GM19035 (cell line): ENCODE results near the gene OR11A1.
"Not testable (repeated sequence)": the region's sequence is repeated elsewhere in the genome, so short reads cannot be mapped to it uniquely, and the experiment has no call there.

Source experiments
- ATAC-seq: cut with Tn5 transposase; IDR thresholded peaks from one replicate; pipeline ENCODE4 v1.9.1; 2021; ENCODE audit not compliant: unreplicated experiment

Gene OR11A1

GRCh38 chr6:29479560-29479959 is 22.7 kb upstream of the OR11A1 start:
- no peak for ATAC-seq

DNA sequence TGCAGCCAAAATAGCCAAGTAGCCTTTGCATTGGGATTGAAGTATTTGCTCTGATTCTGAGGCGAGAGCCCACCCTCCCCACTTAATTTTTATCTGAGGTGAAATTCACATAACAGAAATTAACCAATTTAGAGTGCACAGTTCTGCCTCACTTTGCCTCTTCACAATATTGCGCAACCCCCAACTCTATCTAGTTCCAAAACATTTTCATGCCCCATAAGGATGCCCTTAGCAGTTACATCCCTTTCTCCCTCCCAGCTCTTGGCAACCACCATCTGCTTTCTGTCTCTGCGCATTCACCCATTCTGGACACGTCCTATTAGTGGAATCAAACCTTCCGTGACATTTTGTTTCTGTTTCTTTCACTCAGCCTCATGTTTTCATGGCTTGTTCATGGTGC is 21.9 kb upstream of the OR11A1 start:
- ATAC-seq: no peak

DNA sequence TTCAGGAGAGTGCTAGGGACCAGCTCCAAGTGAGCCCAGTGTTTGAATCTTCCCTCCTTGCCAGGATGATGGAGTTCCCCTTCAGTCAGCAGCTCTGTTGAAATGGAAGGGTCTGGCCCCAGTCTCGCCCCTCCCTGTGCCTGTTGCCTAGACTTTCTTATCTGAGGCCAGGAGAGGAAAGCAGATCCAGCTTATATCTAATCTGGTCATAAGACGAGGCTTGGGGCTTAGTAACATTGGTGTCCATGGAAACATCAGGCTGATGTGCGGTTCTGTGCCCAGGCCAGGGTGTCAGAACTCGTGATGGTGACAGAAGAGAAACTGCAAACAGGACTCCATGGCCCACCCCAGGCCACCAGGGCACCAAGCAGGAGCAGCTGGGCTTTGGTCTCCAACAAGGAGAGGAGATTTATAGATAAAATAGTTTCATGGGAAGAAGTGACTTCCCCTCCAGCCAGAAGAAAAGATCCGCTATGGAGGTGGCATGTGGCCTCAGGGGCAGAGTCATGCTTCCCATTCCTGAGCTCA is 21.1 kb upstream of the OR11A1 start:
- ATAC-seq: no peak

GRCh38 chr6:29474996-29475395 is 18.1 kb upstream of the OR11A1 start:
- no peak for ATAC-seq

DNA sequence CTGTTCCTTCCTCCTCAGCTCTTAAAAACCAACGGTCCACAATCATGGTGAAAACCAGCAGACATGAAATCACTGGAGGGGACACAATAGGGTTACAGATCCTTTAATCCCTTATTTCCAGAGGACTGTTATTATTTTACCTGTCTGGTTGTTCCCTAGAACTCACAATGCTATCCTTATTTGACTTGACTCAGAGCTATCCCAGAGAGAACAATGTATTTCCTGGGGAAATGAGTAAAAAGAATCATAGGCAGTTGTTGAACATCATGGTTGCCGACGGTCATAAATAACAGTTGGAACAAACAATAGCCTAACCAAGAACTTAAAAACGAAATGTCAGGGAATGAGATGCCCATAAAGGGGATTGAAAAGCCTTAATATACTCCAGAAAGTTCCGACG is 9.4 kb upstream of the OR11A1 start:
- no peak for ATAC-seq

- ATAC-seq: no peak
Measured at GRCh38 chr6:29465801-29466200, 8.9 kb upstream of the OR11A1 start.

DNA sequence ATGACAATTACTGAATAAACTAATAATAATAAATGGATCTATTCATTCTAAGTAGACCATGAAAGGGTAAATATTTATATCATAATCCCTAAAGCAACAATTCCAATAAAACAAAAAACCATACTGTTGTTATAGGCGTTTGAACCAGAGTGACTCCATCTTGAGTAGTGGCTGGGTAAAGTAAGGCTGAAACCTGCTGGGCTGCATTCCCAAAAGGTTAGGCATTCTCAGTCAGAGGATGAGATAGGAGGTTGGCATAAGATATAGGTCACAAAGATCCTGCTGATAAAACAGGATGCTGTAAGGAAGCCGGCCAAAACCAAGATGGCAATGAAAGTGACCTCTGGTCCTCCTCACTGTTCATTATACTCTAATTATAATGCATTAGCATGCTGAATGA is 8.4 kb upstream of the OR11A1 start:
- ATAC-seq: no peak

DNA sequence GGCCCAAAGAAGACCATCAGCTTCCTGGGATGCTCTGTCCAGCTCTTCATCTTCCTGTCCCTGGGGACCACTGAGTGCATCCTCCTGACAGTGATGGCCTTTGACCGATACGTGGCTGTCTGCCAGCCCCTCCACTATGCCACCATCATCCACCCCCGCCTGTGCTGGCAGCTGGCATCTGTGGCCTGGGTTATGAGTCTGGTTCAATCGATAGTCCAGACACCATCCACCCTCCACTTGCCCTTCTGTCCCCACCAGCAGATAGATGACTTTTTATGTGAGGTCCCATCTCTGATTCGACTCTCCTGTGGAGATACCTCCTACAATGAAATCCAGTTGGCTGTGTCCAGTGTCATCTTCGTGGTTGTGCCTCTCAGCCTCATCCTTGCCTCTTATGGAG is 5.2 kb upstream of the OR11A1 start:
- ATAC-seq: no peak

- no peak for ATAC-seq
Measured at GRCh38 chr6:29461021-29461814, 4.3 kb upstream of the OR11A1 start.

DNA sequence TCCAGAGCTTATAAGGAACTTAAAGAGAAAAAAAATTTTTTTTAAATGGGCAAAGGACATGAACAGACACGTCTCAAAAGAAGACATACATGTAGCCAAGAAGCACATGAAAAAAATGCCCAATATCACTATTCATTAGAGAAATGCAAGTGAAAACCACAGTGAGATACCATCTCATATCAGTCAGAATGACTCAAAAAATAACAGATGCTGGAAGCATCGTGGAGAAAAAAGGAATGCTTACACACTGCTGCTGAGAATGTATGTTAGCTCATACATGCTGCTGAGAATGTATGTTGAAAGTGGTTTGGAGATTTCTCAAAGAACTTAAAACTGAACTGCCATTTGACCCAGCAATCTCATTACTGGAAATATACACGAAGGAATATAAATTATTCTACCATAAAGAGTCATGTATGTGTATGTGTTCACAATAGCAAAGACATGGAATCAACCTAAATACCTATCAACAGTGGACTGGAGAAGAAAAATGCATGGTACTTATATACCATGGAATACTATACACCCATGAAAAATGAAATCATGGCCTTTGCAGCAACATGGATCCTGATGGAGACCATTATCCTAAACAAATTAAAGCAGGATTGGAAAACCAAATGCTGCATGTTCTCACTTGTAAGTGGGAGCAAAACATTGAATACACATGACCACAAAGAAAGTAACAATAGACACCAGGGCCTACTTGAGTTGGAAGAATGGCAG is 5.2 kb downstream of the OR11A1 start:
- no peak for ATAC-seq

GRCh38 chr6:29447670-29448069 is 9.2 kb downstream of the OR11A1 start:
- ATAC-seq: no peak

DNA sequence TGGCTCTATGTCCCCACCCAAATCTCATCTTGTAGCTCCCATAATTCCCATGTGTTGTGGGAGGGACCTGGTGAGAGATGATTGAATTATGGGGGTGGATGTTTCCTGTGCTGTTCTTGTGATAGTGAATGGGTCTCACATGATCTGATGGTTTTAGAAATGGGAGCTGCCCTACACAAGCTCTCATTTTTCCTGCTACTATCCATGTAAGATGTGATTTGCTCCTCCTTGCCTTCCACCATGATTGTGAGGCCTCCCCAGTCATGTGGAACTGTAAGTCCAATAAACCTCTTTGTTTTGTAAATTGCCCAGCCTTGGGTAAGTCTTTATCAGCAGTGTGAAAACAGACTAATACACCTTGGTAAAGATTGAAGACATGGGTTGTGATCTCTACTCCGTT is 12.8 kb downstream of the OR11A1 start:
- ATAC-seq: not testable (repeated sequence)

DNA sequence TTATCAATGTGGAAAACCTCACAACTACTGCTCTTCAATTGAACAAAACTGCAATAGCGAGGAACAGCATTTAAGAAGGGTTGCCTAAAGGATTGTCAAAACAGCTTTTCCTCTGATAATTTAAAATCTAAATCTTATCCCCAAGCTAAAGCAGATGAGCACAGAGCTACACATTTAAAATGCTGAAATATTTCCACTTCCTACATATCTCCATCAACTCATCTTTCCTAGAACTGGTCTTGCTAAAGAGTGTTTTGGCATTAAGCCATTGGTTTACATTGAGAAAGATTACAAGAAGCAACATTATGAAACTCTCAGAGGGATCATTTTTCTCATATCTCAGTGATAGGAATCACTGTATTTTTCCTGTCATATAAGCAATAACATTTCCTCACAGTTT is 14.2 kb downstream of the OR11A1 start:
- ATAC-seq: no peak

DNA sequence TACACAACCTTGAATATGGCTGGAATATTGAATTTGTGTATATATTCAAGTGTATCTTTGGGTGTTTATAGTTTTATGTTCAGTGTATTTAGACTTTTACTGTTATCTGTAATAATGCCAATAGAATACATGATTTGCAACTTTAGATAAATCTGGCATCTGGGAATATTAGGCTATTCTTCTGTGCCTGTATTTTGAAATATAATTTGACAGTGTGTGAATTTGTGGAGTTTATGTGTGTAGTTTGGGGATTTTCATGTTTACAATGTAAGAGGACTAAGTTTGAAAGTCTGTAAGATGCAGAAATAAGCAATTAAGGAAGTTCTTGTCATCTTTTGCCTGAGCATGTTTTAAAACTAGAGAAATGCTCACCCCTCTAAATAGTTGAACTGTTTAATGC is 17.9 kb downstream of the OR11A1 start, which contains the start of gene OR10C1:
OR10C1 (plus strand) TSS at position 301 of the 400 bp plus-strand sequence. CDS start 710 bp downstream, outside the sequence.
- ATAC-seq: no peak

DNA sequence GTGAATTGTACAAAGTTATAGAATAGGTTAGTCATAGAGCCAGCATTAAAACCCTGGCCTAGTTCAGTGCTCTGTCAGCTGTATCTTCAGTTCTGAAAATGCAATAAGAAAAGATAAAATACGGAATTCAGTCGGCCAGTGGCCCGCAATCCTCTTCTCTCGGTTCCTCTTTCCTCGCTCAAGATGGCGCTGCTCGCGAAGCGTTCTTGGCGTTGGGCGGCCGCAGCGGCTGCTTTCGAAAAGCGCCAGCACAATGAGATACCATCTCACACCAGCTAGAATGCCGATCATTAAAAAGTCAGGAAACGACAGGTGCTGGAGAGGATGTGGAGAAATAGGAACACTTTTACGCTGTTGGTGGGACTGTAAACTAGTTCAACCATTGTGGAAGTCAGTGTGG is 20.1 kb downstream of the OR11A1 start:
- ATAC-seq: not testable (repeated sequence)

DNA sequence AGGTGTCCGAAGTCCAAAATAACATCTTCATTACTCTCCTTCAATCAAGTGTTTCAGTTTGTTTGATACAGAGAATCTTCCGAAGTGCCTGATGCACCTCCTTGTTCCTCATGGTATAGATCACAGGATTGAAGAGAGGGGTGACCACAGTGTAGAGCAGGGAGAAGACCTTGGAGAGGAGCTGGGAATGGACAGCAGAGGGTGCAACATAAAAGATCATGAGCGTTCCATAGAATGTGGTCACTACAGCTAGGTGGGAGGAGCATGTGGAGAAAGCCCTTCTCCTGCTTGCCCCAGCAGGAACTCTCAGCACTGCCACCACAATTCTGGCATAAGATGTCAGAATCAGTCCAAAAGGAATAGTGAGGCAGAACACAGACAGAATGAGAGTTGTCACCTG is 30.2 kb downstream of the OR11A1 start:
- ATAC-seq: no peak

DNA sequence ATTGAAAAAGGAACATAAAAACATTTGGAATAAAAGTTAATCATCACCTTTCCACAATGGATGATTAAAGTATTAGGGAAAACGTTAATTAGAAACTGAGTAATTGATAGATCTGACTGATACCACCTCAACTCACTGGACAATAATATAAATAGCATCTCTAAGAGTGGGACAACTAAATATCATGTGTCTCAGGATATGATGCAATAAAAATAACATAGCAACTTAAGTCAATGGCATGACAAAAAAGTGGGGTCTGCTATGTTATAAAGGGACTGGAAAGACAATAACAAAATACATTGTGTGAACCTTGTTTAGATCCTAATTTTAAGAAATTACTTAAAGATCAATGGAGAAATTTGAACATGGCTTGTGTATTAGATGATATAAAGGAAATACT is 31.8 kb downstream of the OR11A1 start:
- no peak for ATAC-seq

- ATAC-seq: no peak
Measured at GRCh38 chr6:29424575-29424974, 32.3 kb downstream of the OR11A1 start.

GRCh38 chr6:29424168-29424567 is 32.7 kb downstream of the OR11A1 start:
- no peak for ATAC-seq

DNA sequence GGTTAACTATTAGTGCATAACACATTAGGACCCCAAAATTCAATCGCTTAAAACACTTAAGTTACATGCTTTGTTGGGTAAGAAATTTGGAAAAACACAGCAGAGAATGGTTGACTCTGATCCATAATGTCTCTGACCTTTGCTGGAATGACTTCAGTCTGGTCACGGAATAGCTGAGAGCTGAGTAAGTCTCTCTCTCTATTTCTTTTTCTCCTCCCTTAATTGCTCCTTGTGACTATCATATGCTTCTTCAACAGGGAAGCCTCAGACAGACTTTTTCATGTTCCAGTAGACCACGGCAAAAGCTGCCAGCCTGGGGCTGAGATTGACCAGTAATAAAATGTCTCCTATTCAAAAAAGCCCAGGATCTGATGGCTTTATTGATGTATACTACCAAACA is 37.4 kb downstream of the OR11A1 start:
- ATAC-seq: no peak

DNA sequence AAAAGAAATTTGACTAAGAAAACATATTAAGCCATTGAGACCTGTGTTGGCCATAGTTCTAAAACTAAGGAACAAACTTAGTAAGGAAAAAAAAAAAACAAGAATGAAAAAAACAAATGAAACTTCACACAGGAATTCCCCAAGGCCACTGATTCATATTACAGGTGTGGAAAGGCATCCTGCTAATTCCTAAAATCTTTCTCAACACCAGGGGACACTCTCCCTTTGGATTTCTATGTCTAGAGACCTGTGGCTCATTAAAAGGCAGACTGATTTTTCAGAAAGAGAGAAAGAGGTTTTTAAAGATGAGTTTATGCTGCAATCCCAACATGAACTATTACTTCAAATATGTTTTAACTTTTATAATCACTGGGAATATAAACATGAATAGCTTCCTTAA is 42.3 kb downstream of the OR11A1 start, which contains the start of gene OR12D1:
OR12D1 (plus strand) TSS at position 341 of the 400 bp plus-strand sequence.
- ATAC-seq: no peak

GRCh38 chr6:29403801-29404200 is 53.1 kb downstream of the OR11A1 start:
- no peak for ATAC-seq
